CD4-positive, alpha-beta T cell treated with Interferon alpha-2 for 1 hour (primary cell): ENCODE data around the gene AOPEP.
"Not testable (repeated sequence)": the region's sequence is repeated elsewhere in the genome, so short reads cannot be mapped to it uniquely, and the experiment has no call there.

Source experiments
- DNase-seq, 2 donors: peaks; one replicate each; pipeline ENCODE4 v3.0.0-alpha.2; 2020 to 2022

Gene AOPEP

DNA sequence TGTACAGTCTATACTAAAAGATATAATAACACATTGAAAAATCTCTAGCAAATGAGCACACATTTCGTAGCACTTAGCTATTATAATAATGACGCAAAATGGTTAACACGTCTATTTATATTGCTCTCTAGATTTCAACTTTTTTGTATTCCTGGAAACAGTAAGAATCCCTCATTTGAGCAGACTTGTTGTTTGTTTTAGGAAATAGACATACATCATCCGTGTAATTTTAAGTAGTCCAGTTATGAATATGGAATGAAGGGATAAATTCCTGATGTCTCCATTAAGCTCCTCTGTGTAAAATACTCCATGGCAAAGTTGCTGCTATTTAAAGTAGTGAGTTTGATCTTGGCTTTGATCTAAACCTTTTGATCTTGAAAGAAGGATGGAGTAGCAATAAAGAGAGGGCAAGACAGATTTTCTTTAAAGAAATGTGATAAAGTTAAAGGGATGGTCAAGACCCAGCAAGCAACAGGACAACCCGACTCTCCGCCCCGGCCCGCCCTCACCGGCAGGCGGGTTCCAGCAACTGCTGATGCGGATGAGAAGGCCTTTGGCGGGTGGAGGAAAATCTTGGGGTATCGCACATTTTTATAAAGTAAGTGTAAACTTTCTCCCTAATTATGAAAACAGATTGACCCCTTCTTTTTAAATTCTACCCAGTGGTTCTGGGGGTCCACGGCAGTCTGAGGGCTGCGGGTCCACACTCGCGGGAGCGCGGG is 277.4 kb downstream of the AOPEP start:
- DNase-seq, result peak in 1 of 2 donors; percentile 6

DNA sequence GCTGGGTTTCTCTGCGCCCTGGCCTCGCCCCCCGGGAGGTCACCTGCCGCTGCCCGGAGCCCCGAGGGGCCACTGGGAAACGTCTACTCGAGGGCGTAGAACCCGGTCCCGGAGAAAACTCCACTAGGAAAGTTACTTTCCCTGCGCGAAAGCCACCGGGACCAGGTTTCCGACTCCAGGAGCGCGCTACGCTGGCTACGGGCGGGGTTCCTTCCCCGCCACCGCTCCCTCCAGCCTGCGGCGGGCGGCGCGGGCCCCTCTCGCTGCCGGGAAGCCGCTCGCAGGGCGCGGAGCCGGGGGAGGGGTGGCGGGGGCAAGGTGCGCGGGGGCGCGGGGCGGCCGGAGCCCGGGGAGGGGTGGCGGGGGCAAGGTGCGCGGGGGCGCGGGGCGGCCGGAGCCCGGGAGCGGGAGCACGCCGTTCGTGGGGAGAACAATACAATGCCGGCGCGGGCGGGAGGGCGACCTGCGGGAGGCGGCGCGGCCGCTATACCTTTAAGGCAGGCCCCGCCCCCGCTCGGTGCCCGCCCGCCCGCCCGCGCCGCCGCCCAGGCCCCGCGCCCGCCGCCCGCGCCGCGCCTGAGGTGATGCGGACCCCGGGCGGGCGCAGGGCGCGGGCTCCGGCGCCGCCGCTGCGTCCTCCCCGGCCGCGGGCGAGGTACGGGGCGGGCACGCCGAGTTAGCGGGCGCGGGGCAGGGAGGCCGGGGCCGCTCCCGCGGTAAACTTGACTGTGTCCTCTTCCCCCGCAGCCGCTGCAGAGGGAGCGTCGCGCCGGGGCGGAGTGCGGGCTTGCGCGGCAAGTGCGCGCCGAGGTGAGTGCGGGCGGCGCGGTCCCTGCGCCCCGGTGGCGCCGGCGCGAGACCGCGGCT is 278.1 kb downstream of the AOPEP start:
- DNase-seq, result peak in 1 of 2 donors; percentile 27

DNA sequence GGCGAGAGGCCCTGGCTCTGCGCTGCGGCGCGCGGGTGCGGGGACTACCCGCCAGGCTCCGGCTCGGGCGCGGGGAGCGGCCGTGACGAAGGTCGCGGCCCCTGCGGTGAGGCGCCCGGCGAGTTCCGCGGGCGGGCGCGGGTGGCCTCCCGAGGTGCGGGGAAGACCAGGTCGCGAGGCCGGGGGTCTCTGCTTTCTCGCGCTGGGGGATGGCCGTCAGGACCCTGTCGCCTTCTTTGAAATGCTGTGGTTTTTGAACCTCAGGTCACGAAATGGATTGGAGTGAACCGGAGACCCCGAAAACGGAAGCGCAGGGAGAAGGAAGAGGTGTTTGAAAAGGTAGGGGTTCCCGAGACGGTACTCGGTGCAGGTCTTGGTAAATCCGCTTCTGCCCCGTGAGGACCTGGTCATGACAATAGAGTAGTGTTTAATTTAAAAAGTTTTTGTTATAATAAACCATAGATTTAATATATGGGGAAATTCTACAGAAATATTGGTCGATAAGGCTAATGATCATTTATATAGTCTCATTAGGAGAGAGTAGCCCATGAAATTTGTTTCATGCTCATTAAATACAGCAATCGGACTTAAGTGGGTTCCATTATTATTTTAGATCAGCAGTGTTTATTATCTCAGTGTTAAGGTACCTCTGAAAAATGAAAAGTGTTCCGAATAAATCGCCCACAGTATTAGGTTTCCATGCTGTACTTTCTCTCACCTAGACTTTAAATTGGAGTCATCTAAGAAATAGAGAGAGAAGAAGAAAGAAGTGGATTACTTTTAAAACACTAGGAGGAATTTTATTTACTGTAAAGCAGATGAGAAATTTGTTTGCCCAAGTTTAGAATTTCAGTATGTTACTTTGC is 279.0 kb downstream of the AOPEP start:
- no peak for DNase-seq

DNA sequence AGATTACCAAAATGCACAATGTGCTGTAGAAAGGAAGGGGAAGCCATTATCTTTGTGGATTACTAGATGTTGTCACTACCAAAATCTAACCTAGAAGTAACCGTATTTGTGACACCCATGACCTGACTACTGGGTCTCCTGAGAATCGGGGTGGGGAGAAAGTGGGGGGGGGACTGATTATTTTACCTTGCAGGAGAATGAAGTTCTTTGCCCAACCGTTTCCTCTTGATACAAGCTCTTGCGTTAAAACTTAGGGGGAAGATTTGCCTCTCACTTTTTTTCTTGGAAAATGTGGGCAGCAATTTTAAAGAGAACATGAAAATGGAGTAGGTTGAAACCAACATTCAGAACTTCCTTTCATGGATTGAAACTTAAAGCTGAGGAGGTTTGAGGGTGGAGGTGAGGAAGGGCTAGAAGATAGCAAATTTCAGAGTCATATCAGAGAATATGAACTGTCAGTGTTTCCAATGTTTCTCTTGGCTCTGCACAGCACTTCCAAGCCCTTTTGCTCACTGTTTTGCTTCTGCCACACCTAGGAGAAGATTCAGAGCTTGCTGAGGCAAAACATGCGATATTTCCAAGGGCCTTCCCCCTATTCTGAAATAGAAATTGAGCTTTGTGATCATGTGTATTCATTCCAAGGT is 280.8 kb downstream of the AOPEP start:
- no peak for DNase-seq

DNA sequence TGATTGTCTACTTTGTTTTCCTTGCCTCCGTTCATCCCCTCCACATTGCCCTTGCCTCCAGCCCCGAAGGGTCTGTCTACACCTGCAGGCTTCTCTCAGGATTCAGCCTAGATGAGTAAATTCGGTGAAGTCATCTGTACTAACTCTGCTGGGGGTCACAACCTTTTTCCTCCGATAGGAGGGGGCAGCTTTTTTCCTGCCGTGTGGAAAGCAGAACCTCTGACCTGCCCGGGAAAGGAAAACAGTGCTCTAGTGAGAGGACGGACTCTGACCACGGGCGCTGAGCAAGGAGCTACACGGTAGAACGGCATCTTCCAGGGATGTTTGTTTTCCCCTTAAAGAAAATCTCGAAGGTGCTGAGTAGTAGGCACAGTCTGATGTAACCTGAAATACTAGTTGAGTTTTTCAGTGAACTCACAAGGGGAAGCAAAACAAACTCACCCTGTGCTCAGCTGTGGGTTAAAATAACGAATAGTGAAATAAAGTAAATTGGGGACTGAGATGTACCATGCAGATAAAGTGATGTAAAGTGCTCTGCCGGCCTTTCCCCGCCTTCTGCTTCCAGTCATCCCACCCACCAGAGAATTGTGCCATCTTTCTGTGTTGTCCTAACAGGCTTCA is 281.8 kb downstream of the AOPEP start:
- DNase-seq, result no peak

DNA sequence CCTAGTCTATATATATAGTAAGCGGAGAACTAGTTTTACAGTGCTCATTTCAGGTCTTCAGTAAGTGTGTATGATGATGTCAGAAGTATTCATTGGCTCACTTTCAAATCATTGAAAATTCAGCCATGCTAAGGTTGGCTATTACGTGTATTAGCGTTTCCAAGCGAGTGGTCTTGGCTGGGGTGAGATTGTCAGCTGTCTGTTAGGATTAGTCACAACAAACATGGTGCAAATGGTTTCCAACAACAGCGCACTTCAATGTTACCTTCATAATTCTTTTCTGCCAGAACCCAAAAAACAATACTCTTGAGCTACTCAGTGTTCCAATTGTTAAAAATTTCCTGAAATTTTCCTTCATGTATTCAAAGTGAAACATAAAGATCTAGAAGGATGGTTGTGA is 283.0 kb downstream of the AOPEP start:
- DNase-seq, result no peak

DNA sequence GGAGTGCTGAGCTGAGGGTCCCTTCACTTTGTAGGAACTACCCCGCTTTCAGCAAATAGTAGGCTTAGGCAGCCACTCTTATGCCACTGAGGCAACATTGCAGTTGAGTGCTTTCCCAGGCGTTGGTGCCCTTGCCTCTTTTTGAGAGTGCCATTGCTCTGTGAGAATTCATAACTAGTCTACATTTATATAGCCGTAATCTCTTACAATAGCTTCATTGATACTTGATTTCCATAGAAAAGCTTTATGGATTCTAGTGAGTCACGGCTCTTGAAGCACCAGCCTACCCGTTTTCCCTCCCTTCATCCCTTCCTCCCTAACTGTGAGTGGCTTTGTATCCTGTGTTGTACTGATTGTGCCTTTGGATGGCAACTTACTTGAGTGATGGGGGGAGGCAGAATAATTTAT is 283.9 kb downstream of the AOPEP start:
- no peak for DNase-seq

DNA sequence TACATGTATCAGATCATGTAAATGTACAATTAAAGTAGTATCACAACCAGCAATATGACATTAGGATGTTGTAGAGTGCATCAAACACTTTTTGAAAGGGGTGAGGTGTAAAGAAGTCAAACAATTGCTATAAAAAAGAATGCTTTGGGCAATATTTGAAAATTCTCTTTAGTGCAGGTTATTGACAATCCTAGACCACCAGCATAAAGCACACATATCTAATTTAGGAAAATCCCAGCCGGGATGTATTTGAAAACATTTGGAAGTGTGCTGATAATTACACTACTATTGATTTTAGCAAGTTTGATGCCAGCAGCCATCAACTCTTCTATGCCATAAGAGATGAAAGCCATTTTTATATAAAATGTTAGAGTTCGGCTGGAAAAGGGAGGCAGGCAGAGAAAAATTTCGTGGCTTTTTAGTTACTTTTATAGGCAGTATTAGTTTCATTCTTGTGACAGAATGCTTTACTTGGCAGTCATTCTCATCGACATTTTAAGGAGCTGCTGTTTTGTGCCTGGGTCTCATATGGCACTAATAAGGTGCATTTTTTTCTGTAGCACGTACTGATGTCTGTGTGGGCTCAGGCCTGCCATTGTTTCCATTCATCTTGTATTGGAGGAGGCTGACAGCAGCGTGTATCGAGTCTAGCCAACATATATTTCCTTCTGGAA is 285.7 kb downstream of the AOPEP start:
- DNase-seq, result no peak

DNA sequence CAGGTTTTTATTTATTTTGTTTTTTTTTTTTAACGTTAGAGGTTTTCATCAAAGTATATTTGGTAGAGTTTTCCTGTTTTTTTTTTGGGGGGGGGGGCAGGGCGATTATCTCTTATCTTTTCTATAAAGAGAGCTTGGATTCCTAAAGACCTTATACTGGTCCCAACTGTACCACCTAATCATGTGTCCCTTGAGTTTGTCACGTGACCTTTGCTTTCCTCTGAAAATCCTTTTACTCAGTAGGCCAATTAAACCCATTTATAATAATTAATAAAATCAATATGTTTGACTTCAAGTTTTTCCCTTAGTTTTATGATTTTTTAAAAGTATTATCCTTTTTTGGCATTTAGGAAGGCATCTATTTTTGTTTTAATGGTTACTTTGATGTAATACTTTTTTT is 286.4 kb downstream of the AOPEP start:
- DNase-seq, result no peak

DNA sequence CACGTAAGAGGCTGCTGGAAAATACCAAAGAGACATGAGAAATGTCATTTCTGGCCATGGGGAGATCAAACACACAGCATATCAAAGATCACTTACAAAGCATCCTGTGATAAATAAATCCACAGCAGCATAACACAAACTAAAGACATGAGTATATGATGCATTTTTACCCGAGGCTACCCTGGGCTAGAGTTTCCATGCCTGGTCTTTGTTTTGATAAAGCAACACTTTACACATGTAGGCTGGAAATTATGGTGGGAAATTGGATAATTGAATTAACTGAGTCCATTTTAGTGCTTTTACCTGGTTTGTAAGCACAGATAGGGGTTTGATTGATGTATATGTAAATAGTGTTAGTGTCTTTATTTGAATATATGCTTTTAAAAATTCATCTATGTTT is 288.4 kb downstream of the AOPEP start:
- no peak for DNase-seq

DNA sequence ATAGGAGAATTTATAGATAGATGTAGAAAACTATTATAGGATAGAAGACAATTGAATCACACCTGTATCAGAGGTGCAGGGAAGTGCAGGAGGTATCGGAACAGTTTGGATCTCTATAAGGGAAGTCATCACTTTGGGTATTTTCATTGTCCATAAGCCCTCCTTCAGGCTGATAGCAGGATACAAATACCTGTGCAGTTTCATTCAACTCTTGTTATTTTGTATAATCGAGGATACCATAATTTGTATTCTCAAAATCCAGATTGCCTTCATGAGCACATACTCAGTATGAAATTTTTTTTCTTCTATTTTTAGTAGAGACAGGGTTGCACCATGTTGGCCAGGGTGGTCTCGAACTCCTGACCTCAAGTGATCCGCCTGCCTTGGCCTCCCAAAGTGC is 289.1 kb downstream of the AOPEP start:
- DNase-seq, result no peak

DNA sequence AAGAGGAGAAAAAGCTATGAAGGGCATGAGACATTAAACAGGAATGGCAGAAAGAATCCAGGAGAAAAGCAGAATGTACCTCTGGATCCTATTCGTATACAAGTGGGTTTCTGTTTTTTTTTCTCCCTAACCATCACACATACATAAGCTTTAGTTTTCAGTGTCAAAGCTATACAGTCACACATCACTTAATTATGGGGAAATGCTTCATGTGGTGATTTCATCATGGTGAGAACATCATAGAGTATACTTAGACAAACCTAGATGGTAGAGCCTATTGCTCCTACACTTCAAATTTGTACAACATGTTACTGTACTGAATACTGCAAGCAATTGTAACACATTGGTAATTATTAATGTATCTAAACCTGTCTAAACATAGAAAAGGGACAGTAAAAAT is 290.6 kb downstream of the AOPEP start:
- DNase-seq, result no peak

DNA sequence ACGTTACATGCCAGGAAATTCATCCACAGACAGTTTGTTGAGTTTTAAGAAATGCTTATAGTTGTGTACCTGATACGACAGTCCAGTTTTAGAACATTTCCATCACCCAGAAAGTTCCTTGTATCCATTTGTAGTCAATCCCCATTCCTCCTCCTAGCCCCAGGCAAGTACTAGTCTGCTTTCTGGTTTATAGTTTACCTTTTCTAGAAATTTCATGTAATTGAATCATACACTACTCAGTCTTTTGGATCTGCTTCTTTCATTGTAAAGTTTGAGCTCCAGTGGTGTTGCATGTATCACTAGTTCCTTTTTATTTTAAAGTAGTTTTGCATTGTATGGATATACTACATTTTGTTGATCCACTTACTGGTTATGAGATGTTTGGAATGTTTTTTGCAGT is 291.2 kb downstream of the AOPEP start:
- no peak for DNase-seq

DNA sequence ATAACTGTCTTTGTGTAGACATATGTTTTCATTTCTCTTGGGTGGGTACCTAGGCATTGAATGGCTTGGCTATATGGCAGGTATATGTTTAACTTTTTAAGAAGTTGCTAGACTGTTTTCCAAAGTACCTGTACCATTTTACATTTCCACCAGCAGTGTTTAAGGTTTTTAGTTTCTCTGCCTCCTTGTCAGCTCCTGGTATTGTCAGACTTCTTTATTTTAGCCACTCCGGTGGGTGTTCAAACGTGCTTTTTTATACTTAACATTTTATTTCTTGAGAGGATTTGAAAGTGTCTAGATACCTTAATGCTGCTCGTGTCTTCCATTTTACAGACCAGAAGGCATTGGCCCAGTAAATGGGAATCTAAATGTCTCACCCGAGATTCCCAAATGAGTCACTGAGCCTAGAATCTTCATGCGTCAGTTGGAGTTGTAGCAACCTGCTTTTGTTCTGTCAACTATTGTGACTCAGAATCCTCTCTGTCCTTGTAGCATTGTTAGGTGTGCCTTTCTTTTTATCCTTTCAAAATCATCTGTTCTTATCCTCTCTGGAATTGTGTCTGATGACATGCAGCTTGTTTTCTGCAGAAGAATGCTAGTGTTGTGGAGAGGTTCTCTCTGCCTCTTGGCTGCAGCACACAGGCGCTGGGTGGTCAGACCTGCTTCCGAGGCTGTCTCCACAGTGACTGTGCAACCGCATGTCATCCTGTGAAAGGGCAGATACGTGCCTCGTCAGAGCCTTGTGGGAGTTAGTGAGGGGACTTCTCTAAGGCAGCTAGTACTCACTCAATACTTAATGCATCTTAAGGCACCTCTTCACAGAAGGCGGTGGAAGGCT is 291.8 kb downstream of the AOPEP start:
- DNase-seq, result no peak

DNA sequence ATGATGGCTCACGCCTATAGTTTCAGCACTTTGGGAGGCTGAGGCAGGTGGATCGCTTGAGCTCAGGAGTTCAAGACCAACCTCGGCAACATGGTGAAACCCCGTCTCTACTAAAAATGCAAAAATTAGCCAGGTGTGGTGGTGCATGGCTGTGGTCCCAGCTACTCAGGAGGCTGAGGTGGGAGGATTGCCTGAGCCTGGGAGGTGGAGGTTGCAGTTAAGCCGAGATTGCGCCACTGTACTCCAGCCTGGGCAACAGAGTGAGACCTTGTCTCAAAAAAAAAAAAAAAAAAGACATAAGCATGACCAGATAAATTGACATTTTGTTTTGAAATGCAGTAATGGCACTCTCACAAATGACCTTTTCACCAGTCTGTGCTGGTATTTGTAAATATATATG is 294.1 kb downstream of the AOPEP start:
- DNase-seq, result not testable (repeated sequence)

DNA sequence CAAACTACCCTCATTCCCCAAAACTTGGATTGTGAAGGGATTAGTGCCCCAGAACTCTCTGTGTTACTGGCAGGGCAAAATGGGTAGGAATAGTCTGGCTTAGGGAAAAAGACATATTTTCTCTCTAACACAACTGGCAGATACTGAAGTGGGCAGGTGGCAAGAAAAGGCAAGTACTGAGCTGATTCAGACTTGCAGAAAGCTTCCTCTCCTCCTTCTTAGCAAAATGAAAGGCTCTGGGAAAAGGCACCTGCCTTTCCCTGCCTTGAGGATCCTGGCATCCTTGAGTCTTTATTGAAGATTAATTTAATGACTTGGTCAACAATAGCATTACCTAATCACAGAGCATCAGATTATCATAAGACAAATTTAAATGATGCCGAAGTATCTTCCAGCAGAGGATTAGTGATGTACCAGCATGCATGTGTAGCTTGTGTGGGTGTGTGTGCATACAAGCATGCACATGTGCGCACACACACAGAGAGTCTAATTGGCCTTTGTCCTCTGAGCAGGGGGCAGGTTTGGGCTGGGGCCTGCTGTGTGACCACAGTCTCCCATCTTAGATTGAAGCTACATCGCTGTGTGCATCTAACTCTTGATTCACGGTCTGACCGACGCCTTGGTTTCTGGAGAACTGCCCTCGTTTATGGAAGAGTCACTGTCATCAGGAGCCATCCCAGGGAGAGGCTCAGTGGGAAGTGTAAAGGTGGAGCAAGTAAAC is 294.8 kb downstream of the AOPEP start:
- DNase-seq, result no peak

DNA sequence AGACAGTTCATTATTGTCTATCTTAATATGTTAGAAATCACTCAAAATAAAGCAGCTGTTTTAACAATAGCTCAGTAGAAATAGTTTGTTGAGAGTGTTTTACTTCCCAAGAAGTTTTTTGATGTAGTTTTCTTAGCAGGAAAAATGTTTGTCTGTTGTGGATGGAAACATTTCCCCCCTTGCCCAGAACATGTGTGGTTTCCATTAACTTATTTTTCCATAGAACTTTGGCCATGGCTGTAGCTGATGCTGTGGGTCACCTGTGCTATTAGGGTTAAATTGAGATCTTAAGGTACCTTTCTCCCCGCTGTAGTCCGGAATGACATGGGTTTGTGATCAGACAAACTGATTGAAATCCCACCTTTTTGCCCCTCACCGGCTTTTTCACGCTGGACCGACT is 296.2 kb downstream of the AOPEP start:
- no peak for DNase-seq

DNA sequence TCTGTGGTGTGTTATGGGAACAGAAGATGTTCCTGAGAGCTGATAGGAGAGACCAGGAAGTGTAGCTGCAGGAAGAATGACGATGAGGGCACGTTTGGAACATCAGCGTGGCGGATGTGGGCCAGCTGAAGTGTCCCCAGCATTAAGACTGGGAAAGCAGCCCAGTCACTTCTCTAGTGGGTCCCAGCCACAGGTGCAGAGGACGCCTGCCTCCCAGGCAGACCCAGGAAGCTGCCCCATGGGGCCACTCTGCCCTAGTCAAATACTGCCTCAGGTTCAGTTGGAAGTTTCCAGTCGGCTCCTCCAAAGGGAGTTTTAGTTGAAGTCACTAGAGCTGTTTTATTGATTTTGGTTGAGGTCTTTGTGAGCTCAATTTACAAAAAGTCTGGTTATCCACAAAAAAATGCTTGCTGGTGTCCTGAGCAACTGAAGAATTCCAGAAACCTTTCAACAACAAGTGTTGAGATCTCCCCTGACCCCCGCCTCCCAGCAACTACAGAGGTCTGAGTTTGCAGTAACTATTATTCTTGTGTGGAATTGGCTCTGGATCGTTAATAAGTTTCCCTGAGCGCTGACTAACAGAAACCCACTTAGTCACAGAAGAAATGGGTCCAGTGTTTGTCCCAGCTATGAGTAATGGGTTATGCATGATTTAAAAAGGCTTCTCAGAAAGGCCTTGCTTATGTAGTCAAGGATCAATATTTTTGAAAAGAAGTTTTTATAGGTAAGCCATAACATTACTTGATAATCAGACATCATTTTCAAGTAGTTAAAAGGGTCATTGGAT is 296.9 kb downstream of the AOPEP start:
- no peak for DNase-seq

DNA sequence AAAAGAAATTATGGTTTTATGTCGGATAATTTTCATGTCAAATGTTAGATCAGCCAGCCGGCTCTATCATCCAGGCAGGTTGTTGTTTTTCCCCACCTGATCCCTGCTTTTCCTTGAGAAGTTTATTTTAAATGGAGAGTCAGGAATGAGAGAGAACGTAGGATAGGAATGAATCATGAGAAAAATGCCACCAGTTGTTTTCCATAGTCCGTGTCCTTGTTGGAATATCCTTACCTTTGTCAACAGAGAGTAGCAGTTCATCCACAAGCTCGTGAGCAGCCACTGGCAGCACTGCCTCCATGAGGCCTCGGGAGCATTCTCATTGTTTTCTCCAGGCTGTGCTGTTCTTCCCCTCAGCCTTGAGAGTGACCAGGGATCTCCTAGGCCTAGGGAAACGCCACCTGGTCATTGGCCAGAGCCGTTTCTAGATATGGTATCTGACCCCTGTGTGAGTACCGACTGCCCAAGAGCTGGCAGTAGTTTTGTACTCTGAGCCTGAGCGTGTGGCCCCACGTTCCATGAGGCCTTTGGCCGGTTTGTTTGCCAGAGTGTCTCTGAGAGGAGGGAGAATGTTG is 297.7 kb downstream of the AOPEP start:
- DNase-seq, result no peak
